22Rv1 (cell line): ENCODE results near the gene CKS1B.
A peak's percentile ranks its signal among the peaks of the same experiment; 100 is the strongest.
"Not testable (repeated sequence)": the region's sequence is repeated elsewhere in the genome, so short reads cannot be mapped to it uniquely, and the experiment has no call there.

Experiments
- CTCF ChIP-seq: fragments of 450-650 bp; IDR thresholded peaks from 2 replicates; pipeline ENCODE4 v1.5.1; 2017; ENCODE audit warnings: mild to moderate bottlenecking
- ZFX ChIP-seq: fragments of 450-650 bp; IDR thresholded peaks from 2 replicates; pipeline ENCODE4 v1.6.1; 2017; ENCODE audit warnings: antibody characterized with exemption, borderline replicate concordance

- peak; percentile 65 for TF ChIP-seq CTCF
- TF ChIP-seq ZFX = not testable (repeated sequence)
Observed at GRCh38 chr1:154995301-154995983, 21.0 kb downstream of the CKS1B start.
